Body of pancreas (tissue), 4 donors: ENCODE results near the gene DPEP2. TPM values are rescaled to one million over a fixed set of nuclear protein-coding genes. Genes with fewer than 3 reads are reported as not detected.
A peak's percentile ranks its signal among the peaks of the same experiment; 100 is the strongest.
"Not testable (repeated sequence)": the region's sequence is repeated elsewhere in the genome, so short reads cannot be mapped to it uniquely, and the experiment has no call there.

Experiments used
- ATAC-seq: fragments of 150-250 bp; one replicate; pipeline ENCODE4 v1.9.1; 2016
- DNase-seq, 4 donors: peaks; one replicate each; pipeline ENCODE4 v3.0.0-alpha.2; 2019
- H3K27ac ChIP-seq, 4 donors: fragments of 200-600 bp; sonication (generic); 1 replicate in 3 of 4; 2 replicates in 1 of 4; pipeline versions ENCODE4 v1.5.1 to v1.6.1; 2016 to 2019; ENCODE audit warnings: mild to moderate bottlenecking in 1 of 4, mixed read lengths in 1 of 4, moderate library complexity in 1 of 4
- H3K27me3 ChIP-seq, 2 donors: fragments of 200-600 bp; sonication (generic); one replicate each; pipeline ENCODE4 v1.6.0; 2016; ENCODE audit warnings: mild to moderate bottlenecking in 1 of 2
- H3K36me3 ChIP-seq, 2 donors: fragments of 200-600 bp; sonication (generic); replicated peaks in 1 of 2; 2 replicates each; pipeline ENCODE4 v1.5.1; 2016; ENCODE audit warnings: low read depth in 2 of 2; ENCODE audit not compliant: insufficient read depth in 1 of 2
- H3K4me1 ChIP-seq: fragments of 200-600 bp; sonication (generic); one replicate; pipeline ENCODE4 v1.6.0; 2016
- H3K4me3 ChIP-seq, 2 donors: fragments of 200-600 bp; sonication (generic); 1 replicate in 1 of 2; 2 replicates in 1 of 2; pipeline ENCODE4 v1.5.1; 2016 to 2019
- H3K9me3 ChIP-seq, 3 donors: fragments of 200-600 bp; sonication (generic); 1 replicate in 2 of 3; 2 replicates in 1 of 3; pipeline ENCODE4 v1.5.1; 2016
- POLR2A ChIP-seq, 3 donors: fragments of 450-650 bp; IDR thresholded peaks; one replicate each; pipeline ENCODE4 v1.6.1; 2016; ENCODE audit warnings: antibody characterized with exemption in 3 of 3, mild to moderate bottlenecking in 2 of 3
- WGBS, 2 donors: methylation state at CpG; one replicate each; pipeline ENCODE4 v1.1.5; 2017; 5-methylcytosine and 5-hydroxymethylcytosine counted together
- intact Hi-C: fragments of 100-400 bp; cut with DNase I; formaldehyde crosslinking; loops from one replicate; pipeline ENCODE4 v1.15.1; 2023
- small RNA-seq: library from RNA; depleted of rRNA; stranded (forward); fragments of <200 nt; gene quantifications from one replicate; pipeline ENCODE3, GENCODE V24; 2016
- total RNA-seq, 2 donors: library from RNA; depleted of rRNA; stranded (reverse); fragments of >200 nt; gene quantifications; one replicate each; pipeline ENCODE4 v1.1.0, GENCODE V29; 2016
- TF ChIP-seq, protein P1 (sequence below), 7 experiments: fragments of 450-650 bp in 4 of 7; fragments of 200-600 bp in 3 of 7; sonication (generic) in 3 of 7; IDR thresholded peaks; one replicate each; pipeline ENCODE4 v1.5.1; 2016 to 2019; ENCODE audit warnings: antibody characterized with exemption in 7 of 7

The DPEP2 gene
- total RNA-seq, 2 donors from 2014 or later: 0.78 to 1.3 TPM

GRCh38 chr16:67939507-67940445 is 59.5 kb downstream of the DPEP2 start:
- TF ChIP-seq, protein P1, sequence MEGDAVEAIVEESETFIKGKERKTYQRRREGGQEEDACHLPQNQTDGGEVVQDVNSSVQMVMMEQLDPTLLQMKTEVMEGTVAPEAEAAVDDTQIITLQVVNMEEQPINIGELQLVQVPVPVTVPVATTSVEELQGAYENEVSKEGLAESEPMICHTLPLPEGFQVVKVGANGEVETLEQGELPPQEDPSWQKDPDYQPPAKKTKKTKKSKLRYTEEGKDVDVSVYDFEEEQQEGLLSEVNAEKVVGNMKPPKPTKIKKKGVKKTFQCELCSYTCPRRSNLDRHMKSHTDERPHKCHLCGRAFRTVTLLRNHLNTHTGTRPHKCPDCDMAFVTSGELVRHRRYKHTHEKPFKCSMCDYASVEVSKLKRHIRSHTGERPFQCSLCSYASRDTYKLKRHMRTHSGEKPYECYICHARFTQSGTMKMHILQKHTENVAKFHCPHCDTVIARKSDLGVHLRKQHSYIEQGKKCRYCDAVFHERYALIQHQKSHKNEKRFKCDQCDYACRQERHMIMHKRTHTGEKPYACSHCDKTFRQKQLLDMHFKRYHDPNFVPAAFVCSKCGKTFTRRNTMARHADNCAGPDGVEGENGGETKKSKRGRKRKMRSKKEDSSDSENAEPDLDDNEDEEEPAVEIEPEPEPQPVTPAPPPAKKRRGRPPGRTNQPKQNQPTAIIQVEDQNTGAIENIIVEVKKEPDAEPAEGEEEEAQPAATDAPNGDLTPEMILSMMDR (IDR thresholded peaks at IDR 0.05): no peak
- no peak for TF ChIP-seq POLR2A (IDR thresholded peaks at IDR 0.05)
- WGBS, 2 donors: 68 to 70% methylated on average over 15 to 32 of the region's 33 CpGs
- Histone ChIP-seq H3K9me3 (no peaks in the 10 kb centered on the region), H3K27ac (peak overlapping the region in 1 of 4 donors; percentile 2), H3K4me1 (peaks cover 28% of the 10 kb centered on the region), H3K27me3 (no peaks in the 10 kb centered on the region), H3K4me3 (no peak overlapping the region), H3K36me3 (no peaks in the 10 kb centered on the region)
- ATAC-seq (no peak), DNase-seq (peak; percentile 55 to 78 (median 64))
- intact Hi-C loops: no loop called here

DNA sequence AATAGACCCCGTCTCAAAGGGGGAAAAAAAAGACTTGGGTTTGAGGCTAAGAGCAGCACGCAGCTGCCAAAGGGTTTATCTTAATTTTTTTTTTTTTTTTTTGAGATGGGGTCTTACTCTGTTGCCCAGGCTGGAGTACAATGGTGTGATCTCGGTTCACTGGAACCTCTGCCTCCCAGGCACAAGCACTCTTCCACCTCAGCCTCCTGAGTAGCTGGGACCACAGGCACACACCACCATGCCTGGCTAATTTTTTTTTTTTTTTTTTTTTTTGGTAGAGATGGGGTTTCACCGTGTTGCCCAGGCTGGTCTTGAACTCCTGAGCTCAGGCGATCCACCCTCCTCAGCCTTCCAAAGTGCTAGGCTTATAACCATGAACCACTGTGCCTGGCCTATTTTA is 61.6 kb downstream of the DPEP2 start:
- H3K27me3 ChIP-seq, H3K4me3 ChIP-seq, DNase-seq, H3K27ac ChIP-seq, ATAC-seq, H3K9me3 ChIP-seq, H3K36me3 ChIP-seq, intact Hi-C loops: not testable (repeated sequence)
- 91 to 93% methylated on average over 5 of the region's 5 CpGs for WGBS, 2 donors
- peaks cover 46% of the 10 kb centered on the region for H3K4me1 ChIP-seq

Small RNA genes lying within 50 kb of the gene (small RNA-seq; reads per million reads assigned to genes)
- gene RNU6-359P: not detected

Other genes starting within 250 kb of the DPEP2 start
- 1 to 10 TPM; 6.3 to 9.3 TPM for gene RANBP10, start 192.9 kb downstream of the DPEP2 start, total RNA-seq
- 1 to 10 TPM in 1 of 2 donors, not detected in 1; 1.6 TPM for gene TSNAXIP1, start 192.6 kb downstream of the DPEP2 start, total RNA-seq
- 10 to 100 TPM; 23.7 to 42.8 TPM for gene THAP11, start 157.2 kb downstream of the DPEP2 start, total RNA-seq
- 10 to 100 TPM; 39.2 to 42.8 TPM for gene NUTF2, start 152.6 kb downstream of the DPEP2 start, total RNA-seq
- gene CENPT, start 151.8 kb downstream of the DPEP2 start, total RNA-seq: 100 to 1,000 TPM in 1 of 2 donors, 10 to 100 TPM in 1; 57.1 to 122 TPM
- 10 to 100 TPM; 26.7 to 55.7 TPM for gene EDC4, start 126.4 kb downstream of the DPEP2 start, total RNA-seq
- gene NRN1L, start 114.6 kb downstream of the DPEP2 start, total RNA-seq: not detected
- 10 to 100 TPM; 15.0 to 16.8 TPM for gene PSKH1, start 106.2 kb downstream of the DPEP2 start, total RNA-seq
- gene CTRL, start 67.6 kb downstream of the DPEP2 start, total RNA-seq: 1,000 to 10,000 TPM in 1 of 2 donors, 100 to 1,000 TPM in 1; 286 to 1,726 TPM
- 10 to 100 TPM; 16.2 to 26.7 TPM for gene PSMB10, start 62.6 kb downstream of the DPEP2 start, total RNA-seq
- 10 to 100 TPM in 1 of 2 donors, 1 to 10 TPM in 1; 7.5 to 17.8 TPM for gene LCAT, start 55.4 kb downstream of the DPEP2 start, total RNA-seq
- 10 to 100 TPM; 23.3 to 61.3 TPM for gene SLC12A4, start 30.8 kb downstream of the DPEP2 start, total RNA-seq
- gene DPEP3, start 19.0 kb downstream of the DPEP2 start, total RNA-seq: not detected
- not detected for gene DPEP2NB, start 16.4 kb upstream of the DPEP2 start, total RNA-seq
- gene DDX28, start 23.7 kb upstream of the DPEP2 start, total RNA-seq: 10 to 100 TPM in 1 of 2 donors, 1 to 10 TPM in 1; 3.4 to 13.2 TPM
- gene DUS2, start 23.8 kb upstream of the DPEP2 start, total RNA-seq: 1 to 10 TPM; 3.1 to 3.6 TPM
- gene NFATC3, start 85.9 kb upstream of the DPEP2 start, total RNA-seq: 10 to 100 TPM; 15.5 to 19.5 TPM
- gene ESRP2, start 236.6 kb upstream of the DPEP2 start, total RNA-seq: 10 to 100 TPM; 55.0 to 56.0 TPM
- gene PLA2G15, start 245.9 kb upstream of the DPEP2 start, total RNA-seq: 1 to 10 TPM; 8.2 to 9.6 TPM